Activated T-helper 1 cell treated with Interleukin-2 at 50 U/mL for 16 hours (primary cell): ENCODE results near the gene GLB1L2.

ENCODE experiments used
- DNase-seq: peaks from one replicate; pipeline ENCODE4 v3.0.0-alpha.2; 2020; ENCODE audit warnings: low read depth

Gene GLB1L2

DNA sequence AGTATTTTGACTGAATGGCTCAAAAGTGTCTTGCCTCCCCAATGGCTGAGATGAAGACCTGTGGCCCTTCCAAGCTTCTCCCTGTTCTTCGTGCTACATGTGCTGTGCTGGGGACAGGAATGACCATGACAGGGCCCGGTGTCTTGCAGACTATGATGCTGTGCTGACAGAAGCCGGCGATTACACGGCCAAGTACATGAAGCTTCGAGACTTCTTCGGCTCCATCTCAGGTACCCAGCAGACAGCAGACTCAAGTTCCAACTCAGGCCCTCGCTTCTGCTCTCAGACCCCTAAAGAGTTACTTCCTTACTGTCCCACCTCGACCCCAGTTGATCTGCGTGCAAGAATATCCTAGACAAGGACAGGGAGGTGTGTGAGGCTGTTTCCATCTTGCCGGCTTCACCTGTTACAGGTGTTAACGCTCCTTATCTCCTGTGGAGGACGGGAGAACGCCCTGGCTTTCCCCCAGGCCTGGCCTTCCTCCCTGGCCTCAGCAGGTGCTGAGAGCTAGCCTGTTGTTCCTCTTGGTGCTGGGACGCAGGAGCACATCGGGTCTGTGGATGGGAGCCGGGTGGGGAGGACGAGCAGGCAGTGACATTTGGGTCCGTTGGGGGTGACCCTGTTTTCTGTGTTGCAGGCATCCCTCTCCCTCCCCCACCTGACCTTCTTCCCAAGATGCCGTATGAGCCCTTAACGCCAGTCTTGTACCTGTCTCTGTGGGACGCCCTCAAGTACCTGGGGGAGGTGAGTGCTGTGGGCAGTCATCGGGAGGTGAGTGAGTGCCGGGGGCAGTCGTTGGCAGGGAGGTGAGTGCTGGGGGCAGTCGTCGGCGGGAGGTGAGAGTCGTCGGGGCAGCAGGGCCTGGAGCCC is 38.1 kb downstream of the GLB1L2 start:
- DNase-seq: no peak

- DNase-seq: no peak
Measured at GRCh38 chr11:134370526-134371435, 39.0 kb downstream of the GLB1L2 start.

DNA sequence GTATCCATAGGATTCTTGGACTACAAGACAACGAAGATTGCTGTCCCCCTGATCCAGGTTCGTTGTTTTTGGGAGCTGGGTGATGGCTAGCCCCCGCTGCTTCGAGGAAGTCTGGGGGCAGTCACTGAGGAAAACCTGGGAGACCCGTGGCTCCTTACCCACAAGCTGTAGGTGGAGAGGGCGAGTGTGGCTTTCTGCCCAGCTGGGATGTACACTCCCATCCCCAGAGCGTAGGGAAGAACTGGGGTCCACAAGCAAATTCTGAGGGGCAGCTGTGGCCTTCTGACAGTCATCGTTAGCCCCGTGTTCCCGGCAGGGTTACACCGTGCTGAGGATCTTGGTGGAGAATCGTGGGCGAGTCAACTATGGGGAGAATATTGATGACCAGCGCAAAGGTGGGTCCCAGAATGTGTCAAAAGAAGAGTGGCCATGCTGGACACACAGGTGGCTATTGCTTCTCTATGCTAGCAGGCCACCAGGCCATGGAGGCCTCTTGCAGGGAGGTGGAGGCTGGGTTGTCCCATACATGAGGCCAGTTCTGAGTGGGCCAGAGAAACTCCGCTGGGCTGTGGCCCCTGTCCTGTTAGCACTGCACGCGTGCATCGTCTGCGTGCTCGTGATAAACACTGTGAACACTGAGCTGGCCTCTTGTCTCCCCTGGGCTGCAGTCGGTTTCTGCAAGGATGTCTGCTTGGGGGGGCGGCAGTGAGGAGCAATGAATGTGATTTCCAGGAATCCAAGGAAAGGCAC is 39.8 kb downstream of the GLB1L2 start:
- no peak for DNase-seq

DNA sequence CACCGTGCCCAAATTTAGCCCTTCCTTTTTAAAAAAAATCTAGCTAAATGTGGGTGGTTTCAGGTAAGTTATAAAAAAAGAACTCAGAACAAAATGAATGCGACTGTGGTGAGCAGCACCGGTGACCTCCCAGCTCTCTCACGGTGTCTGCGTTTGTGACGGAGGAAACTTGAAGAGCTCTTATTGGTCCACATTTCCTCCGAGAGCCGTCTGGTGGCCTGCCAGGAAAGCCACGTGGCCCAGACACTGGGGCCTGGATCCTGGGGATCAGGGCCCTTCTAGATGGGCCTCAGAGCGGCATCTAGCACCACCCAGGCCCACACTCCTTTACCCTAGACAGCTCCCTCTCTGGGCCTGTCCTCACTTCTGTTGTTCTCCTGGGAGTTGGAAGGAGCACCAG is 40.7 kb downstream of the GLB1L2 start:
- DNase-seq: no peak

GRCh38 chr11:134372961-134373360 is 41.2 kb downstream of the GLB1L2 start:
- no peak for DNase-seq

DNA sequence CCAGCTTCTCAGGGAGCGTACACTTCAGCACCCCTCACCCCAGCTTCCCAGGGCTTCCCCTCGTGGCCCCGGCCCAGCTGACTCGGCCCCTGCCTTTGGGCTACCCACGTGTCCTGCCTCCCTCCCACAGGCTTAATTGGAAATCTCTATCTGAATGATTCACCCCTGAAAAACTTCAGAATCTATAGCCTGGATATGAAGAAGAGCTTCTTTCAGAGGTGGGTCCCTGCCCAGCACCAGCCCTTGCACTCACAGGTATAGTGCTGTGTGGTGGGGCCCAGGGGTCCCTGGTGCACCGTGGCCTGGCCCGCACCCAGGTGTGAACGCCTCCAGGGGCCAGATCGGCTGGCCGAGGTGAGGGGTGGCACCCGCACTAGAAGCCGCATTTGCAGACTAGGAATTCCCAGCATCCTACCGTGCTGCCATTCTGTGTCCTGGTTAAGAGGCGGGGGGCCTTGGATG is 41.8 kb downstream of the GLB1L2 start:
- DNase-seq: no peak

DNA sequence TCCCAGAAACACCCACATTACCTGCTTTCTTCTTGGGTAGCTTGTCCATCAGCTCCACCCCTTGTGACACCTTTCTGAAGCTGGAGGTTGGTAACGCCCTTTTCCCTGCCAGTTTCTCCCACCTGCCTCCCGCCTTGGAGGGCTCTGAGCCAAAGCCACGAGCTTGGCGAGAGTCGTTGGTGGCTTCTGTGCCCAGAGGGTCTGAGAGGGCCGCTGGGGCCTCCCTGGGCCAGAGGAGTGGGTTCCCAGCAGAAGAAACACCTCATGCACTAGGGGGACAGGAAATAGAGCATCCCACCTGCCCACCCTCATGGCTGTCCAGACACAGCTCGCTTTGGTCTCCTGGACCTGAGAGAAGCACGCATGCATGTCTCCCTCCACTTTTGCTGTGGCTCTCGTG is 42.4 kb downstream of the GLB1L2 start:
- no peak for DNase-seq

DNA sequence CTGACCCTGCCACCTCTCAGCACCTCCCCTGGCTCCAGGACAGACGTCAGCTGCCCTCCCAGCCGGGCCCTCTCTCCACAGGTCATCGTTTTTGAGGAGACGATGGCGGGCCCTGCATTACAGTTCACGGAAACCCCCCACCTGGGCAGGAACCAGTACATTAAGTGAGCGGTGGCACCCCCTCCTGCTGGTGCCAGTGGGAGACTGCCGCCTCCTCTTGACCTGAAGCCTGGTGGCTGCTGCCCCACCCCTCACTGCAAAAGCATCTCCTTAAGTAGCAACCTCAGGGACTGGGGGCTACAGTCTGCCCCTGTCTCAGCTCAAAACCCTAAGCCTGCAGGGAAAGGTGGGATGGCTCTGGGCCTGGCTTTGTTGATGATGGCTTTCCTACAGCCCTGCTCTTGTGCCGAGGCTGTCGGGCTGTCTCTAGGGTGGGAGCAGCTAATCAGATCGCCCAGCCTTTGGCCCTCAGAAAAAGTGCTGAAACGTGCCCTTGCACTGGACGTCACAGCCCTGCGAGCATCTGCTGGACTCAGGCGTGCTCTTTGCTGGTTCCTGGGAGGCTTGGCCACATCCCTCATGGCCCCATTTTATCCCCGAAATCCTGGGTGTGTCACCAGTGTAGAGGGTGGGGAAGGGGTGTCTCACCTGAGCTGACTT is 43.2 kb downstream of the GLB1L2 start:
- no peak for DNase-seq

GRCh38 chr11:134376150-134376921 is 44.5 kb downstream of the GLB1L2 start:
- no peak for DNase-seq

DNA sequence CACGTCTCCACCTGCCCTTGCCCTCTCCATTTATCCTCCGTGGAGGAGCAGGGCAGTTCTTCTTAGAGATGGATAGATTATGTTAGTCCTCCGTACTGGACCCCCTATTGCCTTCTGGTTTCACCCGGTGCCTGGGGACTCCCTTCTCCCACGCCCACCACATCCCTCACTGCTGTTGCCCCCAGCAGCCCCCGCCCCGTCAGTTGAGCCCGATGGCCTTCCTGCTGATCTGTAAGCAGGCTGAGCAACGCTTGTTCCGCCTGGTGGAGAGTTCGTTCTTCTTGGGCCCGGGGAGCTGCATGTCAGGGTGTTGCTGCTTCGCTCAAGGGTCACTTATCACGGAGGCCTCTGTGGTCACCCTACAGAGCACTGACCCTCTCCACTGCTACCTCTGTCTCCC is 46.1 kb downstream of the GLB1L2 start:
- DNase-seq: no peak

GRCh38 chr11:134379241-134379640 is 47.5 kb downstream of the GLB1L2 start:
- DNase-seq: no peak

- DNase-seq: no peak
Measured at GRCh38 chr11:134380229-134380628, 48.4 kb downstream of the GLB1L2 start.

DNA sequence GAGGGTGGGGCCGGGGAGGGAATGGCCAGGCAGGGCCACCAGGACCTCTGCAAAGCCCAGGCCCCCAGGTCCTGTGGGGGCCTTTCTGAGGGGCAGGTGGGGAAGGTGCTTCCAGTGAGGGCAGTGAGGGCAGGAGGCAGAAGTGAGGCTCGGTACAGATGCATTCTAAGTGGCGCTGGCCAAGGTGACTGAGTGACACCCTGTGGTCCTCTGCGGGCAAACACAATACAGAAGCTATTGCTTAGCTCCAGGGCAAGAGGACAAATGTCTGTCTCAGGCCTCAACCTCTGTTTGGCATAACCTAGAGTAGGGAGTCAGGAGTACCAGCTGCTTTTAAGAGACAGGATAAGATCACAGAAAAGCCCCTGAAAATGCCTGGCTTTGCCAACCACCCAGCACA is 49.0 kb downstream of the GLB1L2 start:
- DNase-seq: no peak

DNA sequence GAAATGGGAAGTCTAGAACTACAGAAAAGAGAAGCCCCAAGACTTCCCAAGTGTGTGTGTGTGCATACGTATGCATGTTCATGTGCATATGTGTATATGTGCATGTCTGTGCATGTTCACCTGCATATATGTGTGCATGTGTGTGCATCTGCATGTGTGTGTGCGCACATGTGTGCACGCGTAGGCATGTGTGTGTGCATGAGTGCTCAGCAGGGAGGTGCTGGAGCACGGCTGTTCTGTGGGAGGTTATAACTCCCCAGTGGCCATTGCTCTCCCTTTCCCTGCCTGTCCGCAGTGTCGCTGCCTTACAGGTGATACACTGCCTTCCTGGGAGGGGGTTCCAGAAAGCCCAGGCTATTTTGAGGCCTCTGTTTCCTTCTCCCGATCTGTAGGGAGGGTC is 50.5 kb downstream of the GLB1L2 start:
- no peak for DNase-seq

- no peak for DNase-seq
Measured at GRCh38 chr11:134382830-134383229, 51.0 kb downstream of the GLB1L2 start.

DNA sequence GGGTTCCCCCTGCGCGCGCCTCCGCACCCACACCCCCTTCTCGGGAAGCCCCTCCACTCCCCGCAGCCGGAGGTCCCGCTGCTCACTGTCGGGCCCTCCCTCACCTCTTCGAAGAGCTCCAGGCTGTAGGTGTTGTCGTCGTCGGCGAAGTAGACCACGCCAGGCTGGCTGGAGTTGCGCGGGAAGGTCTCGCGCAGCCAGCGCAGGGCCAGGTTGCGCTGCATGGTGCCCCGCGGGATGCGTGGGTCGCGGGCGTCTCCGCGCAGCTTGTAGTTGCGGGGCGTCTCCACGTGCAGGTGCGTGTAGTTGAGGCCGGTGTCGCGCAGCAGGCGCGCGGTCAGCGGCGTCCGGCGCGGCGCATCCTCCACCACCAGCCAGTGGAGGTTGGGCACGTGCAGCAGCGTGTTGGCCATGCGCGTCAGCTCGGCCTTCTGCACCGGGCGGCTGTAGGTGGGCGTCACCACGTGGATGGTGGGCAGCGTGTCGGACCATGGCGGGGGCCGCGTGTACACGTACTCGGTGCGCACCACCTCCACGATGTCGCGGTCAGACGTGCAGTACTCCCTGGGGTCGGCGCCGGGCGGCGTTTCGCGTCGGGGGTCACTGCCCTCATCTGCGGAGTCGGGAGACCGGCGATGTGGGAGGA is 51.9 kb downstream of the GLB1L2 start:
- no peak for DNase-seq

- no peak for DNase-seq
Measured at GRCh38 chr11:134384406-134384805, 52.6 kb downstream of the GLB1L2 start.

GRCh38 chr11:134385171-134385570 is 53.4 kb downstream of the GLB1L2 start:
- DNase-seq: no peak

GRCh38 chr11:134385774-134386565 is 54.2 kb downstream of the GLB1L2 start:
- DNase-seq: no peak

- no peak for DNase-seq
Measured at GRCh38 chr11:134386945-134387344, 55.2 kb downstream of the GLB1L2 start.
